Measurements from ENCODE around the gene MYO1A.

- TF ChIP-seq, protein P1, sequence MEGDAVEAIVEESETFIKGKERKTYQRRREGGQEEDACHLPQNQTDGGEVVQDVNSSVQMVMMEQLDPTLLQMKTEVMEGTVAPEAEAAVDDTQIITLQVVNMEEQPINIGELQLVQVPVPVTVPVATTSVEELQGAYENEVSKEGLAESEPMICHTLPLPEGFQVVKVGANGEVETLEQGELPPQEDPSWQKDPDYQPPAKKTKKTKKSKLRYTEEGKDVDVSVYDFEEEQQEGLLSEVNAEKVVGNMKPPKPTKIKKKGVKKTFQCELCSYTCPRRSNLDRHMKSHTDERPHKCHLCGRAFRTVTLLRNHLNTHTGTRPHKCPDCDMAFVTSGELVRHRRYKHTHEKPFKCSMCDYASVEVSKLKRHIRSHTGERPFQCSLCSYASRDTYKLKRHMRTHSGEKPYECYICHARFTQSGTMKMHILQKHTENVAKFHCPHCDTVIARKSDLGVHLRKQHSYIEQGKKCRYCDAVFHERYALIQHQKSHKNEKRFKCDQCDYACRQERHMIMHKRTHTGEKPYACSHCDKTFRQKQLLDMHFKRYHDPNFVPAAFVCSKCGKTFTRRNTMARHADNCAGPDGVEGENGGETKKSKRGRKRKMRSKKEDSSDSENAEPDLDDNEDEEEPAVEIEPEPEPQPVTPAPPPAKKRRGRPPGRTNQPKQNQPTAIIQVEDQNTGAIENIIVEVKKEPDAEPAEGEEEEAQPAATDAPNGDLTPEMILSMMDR (IDR thresholded peaks at IDR 0.05 in 4 of 5, conservative IDR thresholded peaks at IDR 0.05 in 1 of 5), result no peak
- no peak for TF ChIP-seq POLR2A (IDR thresholded peaks at IDR 0.05)
These were observed 69.7 kb downstream of the MYO1A start for GRCh38 chr12:56980268-56980667.

Data from gastrocnemius medialis (tissue), 4 donors.